COLO668 (cell line): ENCODE measurements around the gene COX8C.
A peak's percentile ranks its signal among the peaks of the same experiment; 100 is the strongest.
"Not testable (repeated sequence)": the region's sequence is repeated elsewhere in the genome, so short reads cannot be mapped to it uniquely, and the experiment has no call there.

Experiments
- DNase-seq: peaks from one replicate; lab custom pipeline; 2025; ENCODE audit not compliant: unreplicated experiment; lab: John Stamatoyannopoulos, UW

The COX8C gene

GRCh38 chr14:93320489-93320888, 26.5 kb upstream of the COX8C start:
- DNase-seq, result no peak

- no peak for DNase-seq
Observed at GRCh38 chr14:93322929-93323599, 23.9 kb upstream of the COX8C start.

DNA sequence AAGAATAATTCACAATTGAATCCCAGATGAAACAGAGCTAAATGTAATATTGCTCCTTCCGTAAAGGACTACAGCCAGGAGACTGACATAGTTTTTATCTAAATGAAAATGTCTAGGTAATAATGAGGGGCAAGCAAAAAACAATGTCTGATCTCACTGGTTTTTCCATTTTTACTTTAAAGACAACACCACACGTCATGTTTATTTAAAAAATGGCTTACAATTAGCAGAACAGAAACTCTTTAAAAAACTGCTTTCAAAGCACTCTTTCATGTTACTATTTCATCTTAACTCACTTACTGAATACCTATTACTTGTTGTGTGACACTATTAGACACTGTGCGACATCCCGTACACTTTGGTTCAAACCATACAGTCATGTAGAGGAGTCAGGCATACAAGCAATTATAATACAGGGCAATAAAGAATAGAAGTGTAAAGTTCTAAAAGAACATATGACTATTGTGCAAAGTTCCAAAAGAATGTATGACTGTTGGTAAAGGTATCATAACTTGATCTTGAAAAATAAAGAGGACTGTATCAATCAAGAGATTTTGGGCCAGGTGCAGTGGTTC, 23.3 kb upstream of the COX8C start:
- no peak for DNase-seq

DNA sequence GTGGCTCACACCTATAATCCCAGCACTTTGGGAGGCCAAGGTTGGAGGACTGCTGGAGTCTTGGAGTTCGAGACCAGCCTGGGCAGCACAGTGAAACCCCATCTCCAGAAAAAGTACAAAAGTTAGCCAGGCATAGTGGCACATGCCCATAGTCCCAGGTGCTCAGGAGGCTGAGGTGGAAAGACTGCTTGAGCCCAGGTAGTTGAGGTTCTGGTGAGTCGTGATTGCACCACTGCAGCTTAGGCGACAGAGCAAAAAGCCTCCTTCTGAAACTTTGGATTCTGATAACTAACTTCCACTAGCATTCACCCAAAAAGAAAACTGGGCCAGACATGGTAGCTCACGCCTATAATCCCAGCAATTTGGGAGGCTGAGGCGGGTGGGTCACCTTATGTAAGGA, 20.8 kb upstream of the COX8C start:
- DNase-seq, result no peak

- no peak for DNase-seq
Observed at GRCh38 chr14:93328546-93328945, 18.4 kb upstream of the COX8C start.

- DNase-seq, result no peak
Observed at GRCh38 chr14:93329965-93330608, 16.9 kb upstream of the COX8C start.

DNA sequence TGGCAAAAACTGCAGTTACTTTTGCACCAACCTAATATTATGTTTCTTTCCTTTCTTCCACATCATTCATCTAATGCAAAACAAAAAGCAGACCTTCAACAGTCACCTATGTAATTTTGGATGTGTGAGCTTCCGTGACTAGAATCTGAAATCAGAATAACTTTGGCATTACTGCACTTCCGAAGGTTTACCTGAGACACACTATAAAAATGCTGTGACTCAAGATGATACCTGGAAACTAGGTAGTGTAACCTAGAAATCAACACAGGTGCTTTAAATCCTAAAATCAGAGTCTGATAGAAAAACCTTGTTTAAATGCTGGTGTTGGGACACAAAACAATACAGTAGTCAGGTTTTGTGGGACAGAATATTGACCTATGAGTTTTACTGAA, 16.4 kb upstream of the COX8C start:
- no peak for DNase-seq

DNA sequence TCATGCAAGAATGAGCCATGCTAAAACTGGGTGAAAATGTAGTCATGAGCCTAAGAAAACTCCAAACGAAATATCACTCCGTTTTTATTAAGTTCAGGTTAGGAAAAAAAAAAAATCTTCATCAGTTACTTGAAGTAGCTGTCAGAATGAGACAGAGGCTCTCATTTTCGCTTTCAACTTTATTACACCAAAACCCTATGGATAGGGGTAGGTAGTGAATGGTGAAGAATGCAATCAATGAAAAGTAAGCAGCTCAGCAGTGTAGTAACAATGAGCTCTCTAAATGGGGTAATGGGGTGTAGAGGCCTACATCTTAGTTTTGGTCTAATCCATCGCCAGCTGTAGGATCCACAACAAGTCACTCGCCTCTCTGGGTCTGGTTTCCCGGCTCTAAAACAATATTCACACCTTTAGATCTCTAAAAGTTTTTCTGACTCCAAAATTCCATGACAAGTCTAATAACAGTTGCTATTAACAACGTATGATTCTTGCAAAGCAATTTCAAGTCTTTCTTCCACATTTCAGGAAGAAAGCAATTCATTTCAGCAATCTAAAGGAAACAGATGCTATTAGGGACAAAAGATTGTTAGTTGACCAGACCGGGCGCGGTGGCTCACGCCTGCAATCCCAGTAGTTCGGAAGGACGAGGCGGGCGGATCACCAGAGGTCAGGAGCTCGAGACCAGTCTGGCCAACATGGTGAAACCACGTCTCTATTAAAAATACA, 15.8 kb upstream of the COX8C start:
- DNase-seq, result no peak

DNA sequence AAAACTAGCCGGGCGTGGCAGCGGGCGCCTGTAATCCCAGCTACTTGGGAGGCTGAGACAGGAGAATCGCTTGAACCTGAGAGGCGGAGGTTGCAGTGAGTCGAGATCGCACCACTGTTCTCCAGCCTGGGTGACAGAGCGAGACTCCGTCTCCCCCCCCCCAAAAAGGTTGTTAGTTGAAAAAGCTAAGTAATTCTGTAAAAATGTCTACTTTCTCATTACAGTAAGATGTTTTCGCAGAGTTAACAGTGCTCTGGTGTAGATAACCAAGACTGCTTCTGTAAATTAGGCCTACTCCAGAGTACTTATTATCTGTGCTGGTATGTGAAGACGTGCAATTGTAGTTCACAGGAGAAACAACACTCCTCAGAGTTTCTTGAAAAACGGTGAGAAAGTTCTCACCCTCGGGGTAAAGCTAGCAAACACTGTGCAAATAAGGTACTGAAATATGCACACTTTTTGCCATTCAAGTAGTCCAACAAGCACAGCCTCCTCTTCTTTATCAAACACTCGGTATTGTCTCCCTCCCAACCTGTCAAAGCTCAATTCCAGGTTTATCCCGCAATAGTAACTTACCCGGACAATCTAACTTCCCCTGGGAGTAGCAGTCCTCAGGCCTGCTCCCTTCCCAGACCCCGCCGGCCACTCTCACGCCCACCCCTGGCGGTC, 15.1 kb upstream of the COX8C start:
- no peak for DNase-seq

DNA sequence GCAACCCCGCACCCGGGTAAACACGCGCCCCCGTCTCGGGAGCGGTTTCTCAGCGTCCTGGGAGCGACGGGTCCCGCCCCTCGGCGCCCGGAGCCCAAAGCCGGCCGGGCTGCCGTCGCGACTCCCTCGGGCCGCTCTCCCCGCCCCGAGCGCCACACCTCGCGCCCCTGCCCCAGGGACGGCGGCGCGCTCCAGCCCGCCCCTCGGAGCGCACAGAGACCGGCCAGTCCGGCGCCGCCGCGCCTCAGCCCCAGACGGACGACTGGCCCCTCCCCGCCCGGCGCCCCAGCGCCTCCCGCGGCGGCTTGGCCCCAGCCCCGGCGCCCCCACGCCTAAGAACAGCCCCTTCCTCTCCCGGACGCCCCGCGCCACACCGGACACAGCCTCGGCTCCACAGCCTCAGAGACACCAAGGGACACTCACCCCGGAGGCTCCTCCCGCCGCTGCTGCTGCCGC, 14.6 kb upstream of the COX8C start:
- peak; percentile 72 for DNase-seq

DNA sequence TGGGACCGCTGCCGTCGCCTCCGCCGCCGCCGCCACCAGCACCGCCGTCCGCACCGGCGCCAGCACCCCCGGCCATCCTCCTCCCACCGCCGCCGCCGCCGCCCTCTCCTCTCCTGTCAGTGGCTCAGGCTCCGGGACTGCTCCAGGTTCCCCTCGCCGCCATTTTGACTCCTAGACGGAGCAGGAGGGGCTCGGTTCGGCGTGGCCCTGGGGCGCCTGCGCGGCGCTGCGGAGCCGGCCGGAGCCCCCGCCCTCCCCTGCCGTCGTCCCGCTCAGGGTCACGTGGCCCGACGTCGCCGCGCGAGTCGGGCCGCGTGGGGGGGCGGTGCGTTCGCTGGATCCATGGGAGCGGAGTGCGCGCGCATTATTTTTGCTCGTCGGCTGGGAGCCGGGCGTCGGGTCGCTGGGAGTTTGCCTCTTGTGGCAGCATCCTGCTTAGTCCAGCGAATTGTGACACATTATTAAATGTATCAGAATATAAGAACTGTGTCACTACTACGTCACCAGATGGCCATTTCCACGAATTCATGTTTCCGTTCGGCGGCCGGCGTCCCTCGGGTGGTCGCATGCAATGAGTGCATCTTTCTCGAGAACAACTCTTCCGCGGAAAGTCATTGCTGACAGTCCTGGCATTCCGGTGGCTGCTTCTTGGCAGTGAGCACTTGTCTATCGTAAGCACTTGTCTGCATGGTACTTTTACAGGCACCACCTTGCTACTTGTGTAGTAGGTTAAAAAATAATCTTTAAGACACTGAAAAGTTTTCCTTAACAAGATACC, 13.9 kb upstream of the COX8C start, which contains the start of gene BTBD7:
BTBD7 (minus strand) TSS at position 184 of the 778 bp plus-strand sequence. CDS start 36,985 bp downstream, outside the sequence.
- peak; percentile 99 for DNase-seq

GRCh38 chr14:93333631-93334103, 13.3 kb upstream of the COX8C start:
- DNase-seq, result no peak

GRCh38 chr14:93337143-93337753, 9.7 kb upstream of the COX8C start:
- no peak for DNase-seq

GRCh38 chr14:93337884-93338283, 9.1 kb upstream of the COX8C start:
- no peak for DNase-seq

DNA sequence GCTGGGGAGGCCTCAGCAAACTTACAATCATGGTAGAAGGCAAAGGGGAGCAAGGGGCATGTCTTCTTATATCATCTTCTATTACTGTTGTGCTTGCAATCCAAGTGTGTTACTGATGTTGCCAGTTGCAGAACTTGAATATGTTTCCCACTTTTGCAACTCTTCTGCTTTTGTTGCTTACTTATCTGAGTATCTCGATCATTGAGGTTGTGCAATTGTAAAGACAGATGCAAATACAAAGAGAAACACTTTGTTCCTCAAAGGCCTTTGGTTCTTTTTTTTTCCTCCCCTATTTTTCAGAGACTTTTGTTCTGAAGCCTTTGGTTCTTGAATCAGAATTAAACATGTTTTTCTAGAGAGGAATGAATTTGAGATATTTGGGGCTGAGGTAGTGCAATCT, 3.7 kb upstream of the COX8C start:
- no peak for DNase-seq

DNA sequence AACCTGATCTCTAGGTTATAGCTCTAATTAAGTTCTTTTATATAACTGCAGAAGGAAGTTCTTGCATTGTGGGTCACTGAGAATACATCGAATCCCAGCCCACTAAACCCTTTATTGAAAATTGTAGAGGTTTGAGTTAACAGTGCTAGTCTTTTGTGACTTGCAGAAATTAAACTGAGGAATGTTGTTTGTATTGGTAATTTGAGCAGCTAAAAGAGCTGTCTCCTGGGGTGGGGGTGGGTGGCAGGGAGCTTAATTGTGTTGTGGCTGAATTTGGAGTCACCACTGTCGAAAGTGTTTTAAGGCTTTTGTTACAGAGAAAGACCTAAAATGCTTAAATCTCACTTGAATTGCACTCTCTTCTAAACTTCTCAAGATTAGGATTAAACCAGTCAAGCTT, 3.2 kb upstream of the COX8C start:
- no peak for DNase-seq

DNA sequence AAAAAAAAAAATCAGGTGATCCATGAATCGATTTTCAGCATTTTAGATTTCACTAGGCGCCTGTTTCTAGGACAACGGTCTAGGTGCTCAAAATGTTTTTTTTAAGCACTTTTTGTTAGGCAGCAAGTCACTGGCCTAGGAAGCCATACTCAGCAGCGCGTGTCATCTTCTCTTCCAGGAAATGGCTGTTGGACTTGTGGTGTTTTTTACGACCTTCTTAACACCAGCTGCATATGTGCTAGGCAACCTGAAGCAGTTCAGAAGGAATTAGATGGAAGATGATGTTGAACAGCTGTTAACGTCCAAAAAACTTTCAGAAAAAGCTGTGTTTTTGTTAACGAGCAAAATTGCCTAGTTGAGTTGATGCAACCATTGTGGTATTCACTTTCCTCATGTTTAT, 868 bp downstream of the COX8C start:
- no peak for DNase-seq

DNA sequence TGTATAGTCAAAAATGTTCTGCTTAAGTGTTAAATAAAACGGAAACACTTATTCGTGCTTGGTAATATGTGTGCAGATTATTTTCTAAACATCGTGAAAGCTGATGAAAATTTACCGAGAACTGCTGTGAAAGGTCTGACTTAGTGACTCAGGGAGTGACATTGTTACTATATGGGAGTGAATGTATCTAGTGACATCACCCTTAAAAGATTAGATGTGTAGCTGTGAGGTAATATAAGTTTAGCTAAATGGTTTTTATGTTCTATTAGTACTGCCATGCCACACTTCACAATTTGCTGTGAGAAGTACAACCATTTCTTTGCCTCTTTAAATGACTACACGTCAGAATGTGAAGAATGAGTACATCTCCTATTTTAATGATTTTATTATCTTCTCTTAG, 1.3 kb downstream of the COX8C start:
- no peak for DNase-seq

- DNase-seq, result not testable (repeated sequence)
Observed at GRCh38 chr14:93354873-93355272, 7.9 kb downstream of the COX8C start.
